HG03469 (cell line): ENCODE measurements around the gene BRIP1.

Experiments
- ATAC-seq: cut with Tn5 transposase; IDR thresholded peaks from one replicate; pipeline ENCODE4 v1.9.1; 2021; ENCODE audit warnings: mild to moderate bottlenecking, moderate library complexity, moderate number of reproducible peaks; ENCODE audit not compliant: unreplicated experiment

The BRIP1 gene

GRCh38 chr17:61764846-61765245 is 98.5 kb downstream of the BRIP1 start:
- ATAC-seq = no peak

- ATAC-seq = no peak
Measured at GRCh38 chr17:61761827-61762226, 101.5 kb downstream of the BRIP1 start.

- ATAC-seq = no peak
Measured at GRCh38 chr17:61759362-61759761, 104.0 kb downstream of the BRIP1 start.

- ATAC-seq = no peak
Measured at GRCh38 chr17:61758430-61758829, 104.9 kb downstream of the BRIP1 start.

GRCh38 chr17:61757168-61757567 is 106.2 kb downstream of the BRIP1 start:
- ATAC-seq = peak; percentile 54

GRCh38 chr17:61756561-61756960 is 106.8 kb downstream of the BRIP1 start:
- no peak for ATAC-seq

- ATAC-seq = no peak
Measured at GRCh38 chr17:61755668-61756067, 107.7 kb downstream of the BRIP1 start.

GRCh38 chr17:61755078-61755477 is 108.2 kb downstream of the BRIP1 start:
- no peak for ATAC-seq

GRCh38 chr17:61754124-61754523 is 109.2 kb downstream of the BRIP1 start:
- no peak for ATAC-seq

- ATAC-seq = no peak
Measured at GRCh38 chr17:61753696-61754095, 109.6 kb downstream of the BRIP1 start.

- peak; percentile 87 for ATAC-seq
Measured at GRCh38 chr17:61750656-61751055, 112.7 kb downstream of the BRIP1 start.

GRCh38 chr17:61749823-61750404 is 113.4 kb downstream of the BRIP1 start:
- no peak for ATAC-seq

- ATAC-seq = no peak
Measured at GRCh38 chr17:61746248-61746985, 116.9 kb downstream of the BRIP1 start.

GRCh38 chr17:61744804-61745203 is 118.5 kb downstream of the BRIP1 start:
- no peak for ATAC-seq

- ATAC-seq = no peak
Measured at GRCh38 chr17:61744252-61744651, 119.1 kb downstream of the BRIP1 start.

GRCh38 chr17:61743766-61744165 is 119.6 kb downstream of the BRIP1 start:
- ATAC-seq = no peak

GRCh38 chr17:61739002-61739401 is 124.3 kb downstream of the BRIP1 start:
- no peak for ATAC-seq

GRCh38 chr17:61738249-61738648 is 125.1 kb downstream of the BRIP1 start:
- ATAC-seq = no peak

- ATAC-seq = no peak
Measured at GRCh38 chr17:61737820-61738219, 125.5 kb downstream of the BRIP1 start.

- ATAC-seq = no peak
Measured at GRCh38 chr17:61736438-61736837, 126.9 kb downstream of the BRIP1 start.

- ATAC-seq = no peak
Measured at GRCh38 chr17:61735807-61736206, 127.5 kb downstream of the BRIP1 start.

- no peak for ATAC-seq
Measured at GRCh38 chr17:61734466-61734865, 128.9 kb downstream of the BRIP1 start.

- no peak for ATAC-seq
Measured at GRCh38 chr17:61734012-61734411, 129.3 kb downstream of the BRIP1 start.
